HFF-Myc (cell line): ENCODE data around the gene MUL1.
A peak's percentile ranks its signal among the peaks of the same experiment; 100 is the strongest.

Source experiments
- DNase-seq: peaks from one replicate; pipeline ENCODE4 v3.0.0-alpha.2; 2011; ENCODE audit warnings: low read depth; ENCODE audit errors: extremely low read depth
- H3K4me3 ChIP-seq: replicated peaks from 2 replicates; pipeline ENCODE4 v1.5.1; 2011; ENCODE audit warnings: low read depth, mild to moderate bottlenecking, control low read depth, low read length
- TF ChIP-seq, protein P1 (sequence below): IDR thresholded peaks from 2 replicates; pipeline ENCODE4 v1.5.1; 2012; ENCODE audit warnings: mild to moderate bottlenecking, low read depth, low read length, control low read depth; ENCODE audit errors: missing control alignments

Gene MUL1

DNA sequence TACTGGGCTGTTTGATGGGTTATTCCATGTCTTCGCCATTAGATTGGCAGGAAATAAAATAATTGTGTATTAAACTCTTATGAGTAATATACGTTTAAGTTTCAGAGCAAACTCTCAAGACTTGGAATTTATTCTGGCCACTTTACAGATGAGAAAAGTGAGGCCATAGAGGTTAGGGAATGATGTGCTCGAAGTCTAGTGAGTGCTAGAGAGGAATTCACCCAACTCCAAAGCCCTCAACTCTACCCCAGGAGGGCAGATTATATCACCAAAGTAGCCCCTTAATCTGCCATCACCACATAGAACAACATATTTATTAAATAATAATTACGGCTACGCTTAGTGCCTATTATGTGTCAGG lies 440 bp upstream of the MUL1 start:
- no peak for DNase-seq
- TF ChIP-seq, protein P1, sequence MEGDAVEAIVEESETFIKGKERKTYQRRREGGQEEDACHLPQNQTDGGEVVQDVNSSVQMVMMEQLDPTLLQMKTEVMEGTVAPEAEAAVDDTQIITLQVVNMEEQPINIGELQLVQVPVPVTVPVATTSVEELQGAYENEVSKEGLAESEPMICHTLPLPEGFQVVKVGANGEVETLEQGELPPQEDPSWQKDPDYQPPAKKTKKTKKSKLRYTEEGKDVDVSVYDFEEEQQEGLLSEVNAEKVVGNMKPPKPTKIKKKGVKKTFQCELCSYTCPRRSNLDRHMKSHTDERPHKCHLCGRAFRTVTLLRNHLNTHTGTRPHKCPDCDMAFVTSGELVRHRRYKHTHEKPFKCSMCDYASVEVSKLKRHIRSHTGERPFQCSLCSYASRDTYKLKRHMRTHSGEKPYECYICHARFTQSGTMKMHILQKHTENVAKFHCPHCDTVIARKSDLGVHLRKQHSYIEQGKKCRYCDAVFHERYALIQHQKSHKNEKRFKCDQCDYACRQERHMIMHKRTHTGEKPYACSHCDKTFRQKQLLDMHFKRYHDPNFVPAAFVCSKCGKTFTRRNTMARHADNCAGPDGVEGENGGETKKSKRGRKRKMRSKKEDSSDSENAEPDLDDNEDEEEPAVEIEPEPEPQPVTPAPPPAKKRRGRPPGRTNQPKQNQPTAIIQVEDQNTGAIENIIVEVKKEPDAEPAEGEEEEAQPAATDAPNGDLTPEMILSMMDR = no peak
- H3K4me3 ChIP-seq = peak overlapping the region; percentile 97

DNA sequence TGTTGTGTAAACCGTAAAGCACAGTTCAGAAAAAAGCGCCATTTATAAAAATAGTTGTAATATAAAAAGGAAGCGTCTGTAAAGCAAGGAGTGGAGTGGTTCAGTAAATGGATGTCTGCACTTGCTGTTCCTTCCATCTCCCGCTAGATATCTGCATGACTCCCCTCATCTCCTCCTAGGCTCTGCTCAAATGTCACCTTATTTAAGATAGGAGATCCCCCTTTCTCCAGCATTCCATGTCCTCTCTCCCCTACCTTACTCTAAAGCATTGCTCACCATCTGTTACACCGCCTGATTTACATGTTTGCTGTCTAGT lies 745 bp downstream of the MUL1 start:
- H3K4me3 ChIP-seq = peak overlapping the region; percentile 97
- TF ChIP-seq, protein P1 = no peak
- DNase-seq = no peak

DNA sequence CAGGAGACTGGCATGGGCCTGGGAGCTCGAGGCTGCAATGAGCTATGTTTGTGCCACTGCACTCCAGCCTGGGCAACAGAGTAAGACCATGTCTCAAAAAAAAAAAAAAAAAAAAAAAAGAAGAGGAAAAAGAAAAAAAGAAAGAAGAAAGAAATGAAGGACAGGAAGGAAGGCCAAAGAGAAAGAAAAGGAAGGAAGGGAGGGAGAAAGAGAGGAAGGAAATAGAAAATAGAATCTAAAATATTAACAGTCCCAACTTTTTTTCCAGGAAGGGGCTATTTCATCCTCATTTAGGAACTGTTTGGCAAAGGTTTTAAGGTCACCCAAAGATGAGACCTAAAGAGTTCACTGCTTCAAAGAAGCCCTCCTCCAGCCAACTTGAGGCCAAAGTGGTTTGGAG lies 2.5 kb downstream of the MUL1 start:
- TF ChIP-seq, protein P1 = no peak
- no peak for DNase-seq
- no peak overlapping the region for H3K4me3 ChIP-seq

DNA sequence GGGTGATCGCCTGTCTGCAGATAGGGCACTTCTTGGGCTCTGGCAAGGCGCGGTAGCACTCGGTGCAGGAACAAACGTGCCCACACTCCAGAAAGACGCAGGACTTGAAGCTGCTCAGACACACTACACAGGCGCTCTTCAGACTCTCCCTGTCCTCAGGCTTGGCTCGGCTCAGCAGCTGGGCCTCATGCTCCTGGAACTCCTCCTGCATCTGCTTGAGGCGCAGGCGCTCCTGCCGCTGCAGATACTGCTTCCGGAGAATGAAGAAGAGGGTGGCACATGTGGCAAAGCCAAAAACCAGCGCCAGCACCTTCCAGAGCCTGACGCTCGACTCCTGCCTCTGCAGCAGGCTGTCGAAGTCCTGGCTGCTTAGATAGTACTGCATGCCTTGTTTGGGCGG lies 7.2 kb downstream of the MUL1 start:
- no peak for DNase-seq
- no peak overlapping the region for H3K4me3 ChIP-seq
- TF ChIP-seq, protein P1 = no peak

DNA sequence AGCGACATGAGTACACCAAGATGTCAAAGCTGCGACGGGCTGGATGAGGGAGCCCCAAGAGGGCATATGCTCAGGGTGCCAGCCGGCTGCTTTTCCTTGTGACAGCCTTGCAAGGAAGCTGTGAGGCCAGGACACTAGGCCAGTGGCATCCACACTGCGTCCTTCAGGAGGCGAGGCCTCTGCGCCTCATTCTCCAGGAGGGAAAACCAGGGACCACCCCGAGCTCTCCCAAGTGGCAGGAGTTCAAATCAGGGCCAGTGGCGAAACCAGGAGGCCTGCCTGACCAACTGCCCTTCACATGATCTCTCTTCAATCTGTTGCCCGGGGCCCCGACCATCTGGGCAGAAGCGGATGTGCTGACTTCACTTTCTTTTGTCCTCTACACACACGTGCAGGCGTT lies 8.2 kb downstream of the MUL1 start:
- DNase-seq = no peak
- H3K4me3 ChIP-seq = no peak overlapping the region
- TF ChIP-seq, protein P1 = no peak

DNA sequence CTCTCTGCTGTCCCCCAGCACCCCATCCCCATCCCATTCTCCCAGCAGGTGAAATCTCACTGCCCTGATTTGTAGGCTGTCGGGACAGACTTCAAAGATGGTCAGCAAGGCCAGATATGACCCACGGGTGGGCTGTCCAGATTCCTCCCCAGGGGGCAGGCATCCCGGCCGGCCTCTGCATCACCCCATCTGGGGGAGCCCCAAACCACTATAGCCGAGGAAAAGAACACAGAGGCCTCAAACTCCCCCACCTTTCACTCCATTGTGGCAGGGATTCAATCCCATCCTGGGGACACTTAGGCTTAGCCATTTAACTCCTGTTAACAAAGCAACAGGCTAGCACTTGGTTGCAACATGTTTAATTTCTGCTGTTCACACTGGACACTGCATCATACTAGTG lies 8.8 kb downstream of the MUL1 start:
- TF ChIP-seq, protein P1 = no peak
- DNase-seq = no peak
- H3K4me3 ChIP-seq = no peak overlapping the region

DNA sequence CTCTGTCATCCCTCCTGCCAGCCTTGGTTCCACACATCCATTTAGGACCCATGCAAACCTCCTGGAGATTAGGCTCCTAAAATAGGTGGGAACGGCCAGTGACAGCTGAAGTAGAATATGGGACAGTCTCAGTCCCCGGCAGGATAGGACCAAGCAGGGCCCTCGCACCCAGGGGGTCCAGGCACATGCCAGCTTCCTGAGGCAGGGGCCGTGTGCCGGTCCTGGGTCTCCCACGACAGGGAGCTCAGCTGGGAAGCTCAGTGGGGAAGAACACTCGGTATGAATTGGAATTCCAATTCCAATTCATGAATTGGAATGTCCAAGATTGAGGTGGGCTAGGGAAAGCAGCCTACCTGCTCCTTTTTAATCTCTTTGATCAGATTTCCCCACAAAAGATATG lies 9.8 kb downstream of the MUL1 start:
- TF ChIP-seq, protein P1 = no peak
- no peak overlapping the region for H3K4me3 ChIP-seq
- DNase-seq = no peak
